ENCODE data around the gene TOX2. TPM values are rescaled to one million over a fixed set of nuclear protein-coding genes. Genes with fewer than 3 reads are reported as not detected.

Gene TOX2
- total and polyA plus RNA-seq, 2 of the 4 experiments (the other 2 are of a cell fraction), result 1.3 to 17.5 TPM

GRCh38 chr20:43942201-43942590 is 27.5 kb downstream of the TOX2 start:
- Histone ChIP-seq H4K20me1 (ENCODE audit: insufficient read depth, low read length) (peaks cover 19% of the 10 kb centered on the region; the same call in 1 of the 2 replicates), H2BK20ac (ENCODE audit: low read depth, low read length) (peak overlapping the region; percentile 90), H2BK120ac (ENCODE audit: low read depth, low read length) (peak overlapping the region; percentile 89), H4K5ac (ENCODE audit: low read depth, low read length) (peak overlapping the region; percentile 92), H4K8ac (ENCODE audit: low read depth in 2 of 2, low read length in 2 of 2) (peak overlapping the region; percentile 78 to 89), H3K23ac (ENCODE audit: low read depth, low read length) (peak overlapping the region; percentile 89), H3K56ac (ENCODE audit: extremely low read depth, insufficient read depth, low read length) (peak overlapping the region; percentile 47; the same call in 1 of the 2 replicates), H2BK15ac (ENCODE audit: low read depth, low read length) (peak overlapping the region; percentile 99), H2AFZ (replicated peaks; ENCODE audit: low read length, poor library complexity) (no peak overlapping the region), H3K9me3 (ENCODE audit: control insufficient read depth, insufficient read depth, low read length) (no peaks in the 10 kb centered on the region), H3K27ac (ENCODE audit: insufficient read depth, low read length) (peak overlapping the region; percentile 77), H3K4ac (ENCODE audit: low read depth, low read length) (peak overlapping the region; percentile 92), H4K91ac (ENCODE audit: insufficient read depth, low read depth, low read length) (peak overlapping the region; percentile 92), H2AK9ac (replicated peaks; ENCODE audit: low read depth, low read length, poor library complexity) (peak overlapping the region; percentile 89), H3K4me2 (ENCODE audit: low read depth, low read length) (peak overlapping the region; percentile 40; the same call in 1 of the 2 replicates), H3K9ac (ENCODE audit: low read depth, low read length) (peak overlapping the region; percentile 45; the same call in 1 of the 2 replicates), H2AK5ac (ENCODE audit: low read depth, low read length) (peak overlapping the region; percentile 92), H3K14ac (replicated peaks; ENCODE audit: low read depth, low read length) (peak overlapping the region; percentile 88), H3K9me1 (ENCODE audit: insufficient read depth, low read length) (peaks cover 60% of the 10 kb centered on the region), H3K18ac (ENCODE audit: low read depth, low read length) (peak overlapping the region; percentile 67), H3K4me3 (ENCODE audit: insufficient read depth, low read depth, low read length) (no peak overlapping the region), H3K27me3 (ENCODE audit: control insufficient read depth, insufficient read depth, low read length) (no peaks in the 10 kb centered on the region), H2BK5ac (ENCODE audit: low read depth, low read length, poor library complexity, severe bottlenecking) (peak overlapping the region; percentile 91), H3K4me1 (ENCODE audit: control insufficient read depth, insufficient read depth, low read length) (peaks cover 41% of the 10 kb centered on the region), H3K79me1 (ENCODE audit: low read depth in 1 of 2, low read length in 2 of 2) (peaks cover 37 to 94% of the 10 kb centered on the region in 2 experiments), H3K36me3 (ENCODE audit: control insufficient read depth, insufficient read depth, low read length) (no peaks in the 10 kb centered on the region)
- dilution Hi-C loops (cut with HindIII; ENCODE audit: low sequenced_read_pairs, unreplicated experiment), result no loop called here
- ATAC-seq (ENCODE audit: low read depth) (no peak; the same call in 1 of the 2 replicates), DNase-seq (no peak)
- ChIA-PET POLR2A (ENCODE audit: unreplicated experiment) (no interaction called here), CTCF (interaction anchor here (1.3 to 1.7 kb wide), 4 partner anchors 12 to 192 kb away, joined by 3 to 6 read pairs (median 4); no protein-coding TSS in a partner anchor)
- intact Hi-C loops (cut with micrococcal nuclease), result loop anchor here (5.0 to 10.0 kb wide), 2 partner anchors 75 to 133 kb away; no protein-coding TSS in a partner anchor
- TF ChIP-seq USF2 (IDR thresholded peaks at IDR 0.05; ENCODE audit: low read depth, low read length) (no peak), MAZ (IDR thresholded peaks at IDR 0.05; ENCODE audit: borderline replicate concordance, low read depth, low read length) (no peak), MXI1 (IDR thresholded peaks at IDR 0.05; ENCODE audit: borderline replicate concordance, low read depth, low read length) (no peak), RCOR1 (IDR thresholded peaks at IDR 0.05; ENCODE audit: insufficient replicate concordance, low read length) (no peak), BHLHE40 (IDR thresholded peaks at IDR 0.05; ENCODE audit: low read depth, low read length) (no peak), SMC3 (IDR thresholded peaks at IDR 0.05; ENCODE audit: low read depth, low read length) (no peak), MAFK (IDR thresholded peaks at IDR 0.05; ENCODE audit: low read depth, low read length) (no peak), NFE2L2 (IDR thresholded peaks at IDR 0.05; ENCODE audit: low read depth, low read length) (no peak)
- no TSS peak for BruUV-seq (replicated peaks)
- WGBS, 2 experiments (ENCODE audit: extremely low coverage in 2 of 2, insufficient read length in 1 of 2), result no CpG with 5 or more reads among the region's 1 CpG
- in situ Hi-C loops (cut with MboI; ENCODE audit: low sequenced_read_pairs), result loop anchor here (25.0 kb wide), 1 partner anchor 1845 kb away; the partner anchor contains the start of genes DNTTIP1 and WFDC3

All from IMR-90 (cell line).